GM04503 (cell line): ENCODE measurements around the gene ITSN2.
"Not testable (repeated sequence)": the region's sequence is repeated elsewhere in the genome, so short reads cannot be mapped to it uniquely, and the experiment has no call there.

Experiments
- DNase-seq: peaks from one replicate; pipeline ENCODE4 v3.0.0-alpha.2; 2012; ENCODE audit warnings: low read depth

ITSN2 gene

DNA sequence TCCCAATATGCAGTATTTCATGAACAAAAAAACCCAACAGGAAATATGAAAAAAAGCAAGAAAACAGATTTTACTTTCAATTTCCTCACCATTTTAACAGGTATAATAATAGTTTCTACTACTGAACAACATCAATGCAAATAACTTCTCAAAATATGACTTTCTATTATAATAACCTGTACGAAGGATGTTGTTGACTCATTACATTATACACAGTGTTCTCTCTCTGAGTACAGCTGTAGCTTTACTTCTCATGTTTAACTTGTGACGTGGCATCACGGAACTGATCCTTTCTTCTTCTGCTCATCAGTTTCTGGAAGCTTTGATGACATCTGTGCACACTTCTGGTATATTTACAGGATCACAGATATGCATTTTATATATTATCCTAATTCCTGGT lies 145.5 kb downstream of the ITSN2 start:
- no peak for DNase-seq

DNA sequence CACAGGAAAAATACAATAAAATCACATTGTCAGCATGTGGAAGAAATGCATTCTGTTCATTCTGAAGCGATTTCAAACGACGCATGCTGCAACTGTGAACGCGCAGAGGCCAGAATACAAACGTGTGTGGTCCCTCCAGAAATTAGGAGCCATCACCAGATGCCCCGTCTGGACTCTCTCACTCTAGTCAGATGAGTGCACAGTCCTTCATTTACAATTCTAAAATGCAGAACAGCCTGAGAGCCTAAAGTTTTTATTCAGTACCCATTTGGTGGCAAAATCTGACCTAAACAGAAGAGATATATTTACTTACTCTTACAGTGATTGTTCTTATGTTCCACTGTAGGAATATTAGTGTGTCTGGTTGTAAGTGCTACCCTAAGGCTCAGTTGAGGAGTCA lies 148.9 kb downstream of the ITSN2 start:
- no peak for DNase-seq

GRCh38 chr2:24210723-24211122 lies 149.6 kb downstream of the ITSN2 start:
- DNase-seq, result no peak

DNA sequence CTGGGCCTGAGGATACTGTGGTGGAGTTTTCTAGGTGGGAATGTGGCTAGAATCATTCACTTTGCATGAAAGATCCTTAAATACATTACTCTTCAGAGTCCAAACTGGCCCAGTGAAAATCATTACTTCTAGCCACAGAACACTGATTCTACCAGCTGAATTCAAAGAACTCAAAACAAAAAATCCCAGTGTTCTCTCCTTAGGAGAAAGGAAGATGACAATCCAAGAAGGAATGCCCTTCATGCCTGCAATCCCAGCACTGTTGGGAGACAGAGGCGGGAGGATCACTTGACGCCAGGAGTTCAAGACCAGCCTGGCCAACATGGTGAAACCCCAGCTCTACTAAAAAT lies 150.3 kb downstream of the ITSN2 start:
- no peak for DNase-seq

DNA sequence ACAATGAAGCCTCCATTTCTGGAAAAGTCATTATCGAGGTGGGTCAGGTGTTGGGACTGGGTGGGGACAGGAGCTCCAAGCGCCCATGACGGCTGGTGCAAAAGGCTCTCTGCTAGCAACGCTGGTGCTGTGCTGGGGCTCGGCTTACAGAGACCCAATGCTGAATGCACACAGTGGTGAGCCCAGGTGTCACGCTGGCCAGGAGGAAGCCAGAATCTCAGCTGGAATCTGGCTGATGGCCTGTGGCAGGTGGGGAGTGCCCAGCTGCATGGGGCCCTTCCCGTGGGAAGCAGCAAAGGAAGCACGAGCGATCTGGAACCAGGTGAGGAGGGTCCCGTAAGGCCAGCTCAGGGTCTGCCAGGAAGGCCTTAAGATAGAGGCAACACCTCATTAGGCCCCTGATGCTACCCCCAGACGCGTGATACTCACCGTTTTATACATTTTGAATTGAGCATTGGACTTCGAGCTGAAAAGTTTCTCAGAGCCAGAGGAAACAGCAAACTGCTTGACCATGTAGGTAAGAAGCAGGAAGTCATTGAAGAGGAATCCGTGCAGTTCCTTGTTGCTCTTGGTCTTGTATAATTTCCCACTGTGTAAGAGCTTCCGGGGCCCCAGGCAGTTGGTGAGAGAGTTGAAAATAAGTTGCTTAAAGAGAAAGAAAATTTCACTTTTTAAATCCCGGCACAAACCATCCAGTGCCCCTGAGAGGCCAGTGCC lies 150.8 kb downstream of the ITSN2 start:
- no peak for DNase-seq

DNA sequence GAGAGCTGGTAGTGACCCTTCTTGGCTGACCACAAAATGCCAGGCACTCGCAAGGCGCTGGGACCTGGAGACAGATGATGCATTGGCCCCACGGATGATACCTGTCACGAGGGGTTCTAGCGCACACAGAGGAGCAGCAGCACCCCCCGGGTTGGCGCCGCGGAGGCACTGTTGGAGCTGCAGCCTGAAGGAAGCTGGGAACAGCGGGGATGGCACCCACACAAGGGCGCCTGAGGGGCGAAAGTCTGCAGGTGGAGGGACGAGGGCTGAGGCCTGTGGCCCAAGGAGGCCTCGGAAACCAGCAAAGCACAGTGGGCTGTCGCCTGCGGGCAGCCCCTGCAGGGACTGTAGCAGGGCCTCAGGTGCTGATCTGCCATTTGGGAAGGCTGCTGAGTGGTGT lies 151.8 kb downstream of the ITSN2 start:
- DNase-seq, result no peak

DNA sequence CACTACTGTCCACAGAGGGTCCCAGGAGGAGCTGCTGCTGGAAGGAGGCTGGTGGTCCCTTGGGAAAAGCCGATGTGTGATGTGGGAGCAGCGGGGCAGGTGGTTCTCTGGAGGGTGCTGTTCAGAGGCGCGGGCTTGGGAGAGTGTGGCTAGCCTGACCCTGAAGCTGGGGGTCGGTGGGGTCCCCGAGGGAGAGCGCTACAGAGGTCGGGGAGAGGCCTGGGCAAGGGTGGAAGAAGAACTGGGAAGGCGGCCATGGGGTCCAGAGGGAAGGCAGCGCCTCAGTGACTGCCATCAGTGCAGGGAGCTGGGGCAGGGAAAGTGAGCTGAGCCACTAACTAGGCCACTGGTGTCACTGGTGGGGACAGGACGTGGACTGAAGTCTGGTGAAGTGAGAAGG lies 153.0 kb downstream of the ITSN2 start:
- DNase-seq, result no peak

- no peak for DNase-seq
Observed at GRCh38 chr2:24206714-24207113, 153.6 kb downstream of the ITSN2 start.

DNA sequence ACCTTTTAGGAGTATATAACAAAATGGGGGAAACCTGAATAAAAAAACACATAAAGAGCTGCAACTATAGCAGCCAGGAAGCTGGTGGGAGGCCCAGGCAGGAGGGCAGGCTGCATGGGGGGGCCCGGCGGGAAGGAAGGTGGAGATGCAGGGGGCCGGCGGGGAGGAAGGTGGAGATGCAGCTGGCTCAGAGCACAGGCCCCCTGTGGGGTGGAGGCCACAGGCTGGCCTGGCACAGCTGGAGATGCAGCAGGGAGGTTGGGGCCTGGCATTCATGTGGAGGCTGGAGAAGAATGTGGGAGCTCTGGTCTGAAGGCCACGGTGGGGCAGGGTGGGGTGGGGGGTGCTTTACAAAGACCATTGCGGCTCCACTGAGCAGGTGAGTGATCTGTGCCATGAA lies 154.1 kb downstream of the ITSN2 start:
- no peak for DNase-seq

- DNase-seq, result no peak
Observed at GRCh38 chr2:24205131-24205530, 155.2 kb downstream of the ITSN2 start.

DNA sequence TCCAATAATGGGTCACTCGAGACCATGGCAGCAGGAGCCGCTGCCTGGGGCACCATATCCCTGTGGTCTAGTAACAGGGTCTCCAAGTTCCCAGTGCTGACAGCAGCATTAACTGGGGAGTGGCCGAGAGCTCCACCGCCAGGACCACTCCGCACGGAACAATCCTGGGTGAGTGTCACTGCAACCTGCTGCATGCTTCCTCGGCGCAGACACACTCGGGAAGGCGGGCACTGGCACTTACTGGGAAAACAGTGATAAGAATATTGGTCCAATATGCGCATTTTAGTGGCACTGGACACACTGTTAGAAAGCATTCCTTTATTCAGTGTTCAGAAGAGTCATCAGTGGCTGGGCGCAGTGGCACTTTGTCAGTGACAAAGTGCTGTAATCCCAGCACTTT lies 155.8 kb downstream of the ITSN2 start:
- no peak for DNase-seq

DNA sequence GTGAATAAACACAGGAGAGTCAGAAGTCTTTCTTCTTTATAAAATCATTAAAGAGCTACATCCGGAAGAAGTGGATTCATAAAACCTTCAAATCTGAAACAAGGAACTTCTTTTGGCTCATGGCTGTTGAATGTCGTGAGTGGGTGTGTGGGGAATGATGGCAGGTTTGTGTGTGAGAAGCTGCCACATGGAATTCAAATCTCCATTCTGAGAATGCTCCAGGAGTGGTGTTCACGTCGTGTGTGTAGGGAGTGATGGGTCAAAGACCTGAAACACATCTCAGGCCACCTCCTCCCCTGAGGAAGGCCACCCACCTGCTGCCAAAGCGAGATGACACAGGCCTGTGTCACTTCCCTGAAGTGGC lies 156.6 kb downstream of the ITSN2 start:
- DNase-seq, result no peak

- no peak for DNase-seq
Observed at GRCh38 chr2:24203029-24203786, 157.1 kb downstream of the ITSN2 start.

GRCh38 chr2:24200799-24201198 lies 159.5 kb downstream of the ITSN2 start:
- no peak for DNase-seq

GRCh38 chr2:24199968-24200590 lies 160.3 kb downstream of the ITSN2 start:
- no peak for DNase-seq

- DNase-seq, result not testable (repeated sequence)
Observed at GRCh38 chr2:24197213-24197612, 163.1 kb downstream of the ITSN2 start.

- DNase-seq, result no peak
Observed at GRCh38 chr2:24191848-24192247, 168.5 kb downstream of the ITSN2 start.

- DNase-seq, result no peak
Observed at GRCh38 chr2:24191156-24191555, 169.2 kb downstream of the ITSN2 start.

- no peak for DNase-seq
Observed at GRCh38 chr2:24190503-24190902, 169.8 kb downstream of the ITSN2 start.

- DNase-seq, result no peak
Observed at GRCh38 chr2:24189551-24189950, 170.8 kb downstream of the ITSN2 start.

GRCh38 chr2:24183366-24184069 lies 176.8 kb downstream of the ITSN2 start:
- DNase-seq, result no peak

- DNase-seq, result no peak
Observed at GRCh38 chr2:24182507-24182906, 177.8 kb downstream of the ITSN2 start.

- DNase-seq, result no peak
Observed at GRCh38 chr2:24181849-24182248, 178.5 kb downstream of the ITSN2 start.
